ENCODE data around the gene ANTXR2.
"Not testable (repeated sequence)": the region's sequence is repeated elsewhere in the genome, so short reads cannot be mapped to it uniquely, and the experiment has no call there.

Gene ANTXR2

GRCh38 chr4:80005863-80006262, 67.2 kb downstream of the ANTXR2 start:
- no peaks in the 10 kb centered on the region for H3K27me3 Mint-ChIP-seq
- peak; percentile 93 for ATAC-seq
- H3K27ac Mint-ChIP-seq = peak overlapping the region; percentile 95 to 96
- H3K4me3 Mint-ChIP-seq = peak overlapping the region; percentile 47 to 62
- H3K9me3 Mint-ChIP-seq = peaks cover 7 to 8% of the 10 kb centered on the region in 2 donors
- DNase-seq = peak; percentile 29 to 43
- H3K4me1 Mint-ChIP-seq = peaks cover 61% of the 10 kb centered on the region

GRCh38 chr4:80004319-80004718, 68.7 kb downstream of the ANTXR2 start:
- DNase-seq (no peak), ATAC-seq (no peak)
- H3K4me3 Mint-ChIP-seq = no peak overlapping the region
- no peak overlapping the region for H3K27ac Mint-ChIP-seq
- H3K27me3 Mint-ChIP-seq = no peaks in the 10 kb centered on the region
- H3K9me3 Mint-ChIP-seq = peaks cover 7 to 8% of the 10 kb centered on the region in 2 donors
- H3K4me1 Mint-ChIP-seq = peaks cover 48% of the 10 kb centered on the region

GRCh38 chr4:80002559-80002958, 70.5 kb downstream of the ANTXR2 start:
- ATAC-seq, H3K27ac Mint-ChIP-seq, DNase-seq, H3K27me3 Mint-ChIP-seq, H3K4me3 Mint-ChIP-seq, H3K9me3 Mint-ChIP-seq: not testable (repeated sequence)
- H3K4me1 Mint-ChIP-seq = peaks cover 32% of the 10 kb centered on the region

GRCh38 chr4:79999048-79999447, 74.0 kb downstream of the ANTXR2 start:
- not testable (repeated sequence) for DNase-seq, H3K9me3 Mint-ChIP-seq, H3K4me3 Mint-ChIP-seq, H3K27me3 Mint-ChIP-seq, H3K4me1 Mint-ChIP-seq, ATAC-seq
- peak overlapping the region in 1 of 2 donors; percentile 72 for H3K27ac Mint-ChIP-seq

- no peaks in the 10 kb centered on the region for H3K9me3 Mint-ChIP-seq
- ATAC-seq (no peak), DNase-seq (no peak)
- no peak overlapping the region for H3K4me3 Mint-ChIP-seq
- no peaks in the 10 kb centered on the region for H3K27me3 Mint-ChIP-seq
- H3K4me1 Mint-ChIP-seq = peaks cover 8% of the 10 kb centered on the region
- H3K27ac Mint-ChIP-seq = no peak overlapping the region
Measured at GRCh38 chr4:79998201-79998600, 74.8 kb downstream of the ANTXR2 start.

GRCh38 chr4:79996851-79997250, 76.2 kb downstream of the ANTXR2 start:
- Mint-ChIP-seq H3K4me3 (no peak overlapping the region), H3K4me1 (peaks cover 8% of the 10 kb centered on the region), H3K27me3 (no peaks in the 10 kb centered on the region), H3K9me3 (no peaks in the 10 kb centered on the region), H3K27ac (no peak overlapping the region)
- DNase-seq (no peak), ATAC-seq (no peak)

- Mint-ChIP-seq H3K4me3 (no peak overlapping the region), H3K27ac (no peak overlapping the region), H3K4me1 (peaks cover 20% of the 10 kb centered on the region), H3K9me3 (no peaks in the 10 kb centered on the region), H3K27me3 (no peaks in the 10 kb centered on the region)
- ATAC-seq (no peak), DNase-seq (no peak)
Measured at GRCh38 chr4:79993476-79993875, 79.6 kb downstream of the ANTXR2 start.

GRCh38 chr4:79991601-79992000, 81.4 kb downstream of the ANTXR2 start:
- ATAC-seq (no peak), DNase-seq (no peak)
- Mint-ChIP-seq H3K4me3 (no peak overlapping the region), H3K4me1 (peaks cover 22% of the 10 kb centered on the region), H3K27me3 (no peaks in the 10 kb centered on the region), H3K27ac (no peak overlapping the region), H3K9me3 (peaks cover 0 to 4% of the 10 kb centered on the region in 2 donors)

- H3K4me3 Mint-ChIP-seq, H3K27me3 Mint-ChIP-seq, H3K27ac Mint-ChIP-seq, H3K9me3 Mint-ChIP-seq, DNase-seq, ATAC-seq: not testable (repeated sequence)
- H3K4me1 Mint-ChIP-seq = peaks cover 22% of the 10 kb centered on the region
Measured at GRCh38 chr4:79991100-79991499, 81.9 kb downstream of the ANTXR2 start.

GRCh38 chr4:79987401-79987800, 85.6 kb downstream of the ANTXR2 start:
- ATAC-seq = no peak
- no peak overlapping the region for H3K4me3 Mint-ChIP-seq
- DNase-seq = no peak
- H3K27me3 Mint-ChIP-seq = no peaks in the 10 kb centered on the region
- H3K9me3 Mint-ChIP-seq = peaks cover 0 to 4% of the 10 kb centered on the region in 2 donors
- H3K4me1 Mint-ChIP-seq = peaks cover 14% of the 10 kb centered on the region
- no peak overlapping the region for H3K27ac Mint-ChIP-seq

GRCh38 chr4:79983431-79983830, 89.6 kb downstream of the ANTXR2 start:
- DNase-seq = no peak
- H3K4me1 Mint-ChIP-seq = peaks cover 2% of the 10 kb centered on the region
- no peaks in the 10 kb centered on the region for H3K27me3 Mint-ChIP-seq

GRCh38 chr4:79982601-79983322, 90.3 kb downstream of the ANTXR2 start:
- H3K9me3 Mint-ChIP-seq = peaks cover 0 to 4% of the 10 kb centered on the region in 2 donors
- H3K27ac Mint-ChIP-seq = no peak overlapping the region
- no peaks in the 10 kb centered on the region for H3K27me3 Mint-ChIP-seq
- no peak for ATAC-seq
- H3K4me3 Mint-ChIP-seq = no peak overlapping the region
- DNase-seq = no peak
- H3K4me1 Mint-ChIP-seq = no peaks in the 10 kb centered on the region

More at GRCh38 chr4:79983431-79983830, 89.6 kb downstream of the ANTXR2 start:
- H3K4me3 Mint-ChIP-seq = no peak overlapping the region
- no peak overlapping the region for H3K27ac Mint-ChIP-seq
- H3K9me3 Mint-ChIP-seq = peaks cover 0 to 4% of the 10 kb centered on the region in 2 donors
- no peak for ATAC-seq

- Mint-ChIP-seq H3K4me1 (no peaks in the 10 kb centered on the region), H3K4me3 (no peak overlapping the region), H3K27me3 (no peaks in the 10 kb centered on the region), H3K27ac (no peak overlapping the region), H3K9me3 (no peaks in the 10 kb centered on the region)
- ATAC-seq (no peak), DNase-seq (no peak)
Measured at GRCh38 chr4:79980448-79980847, 92.6 kb downstream of the ANTXR2 start.

GRCh38 chr4:79979785-79980437, 93.1 kb downstream of the ANTXR2 start:
- Mint-ChIP-seq H3K27ac (no peak overlapping the region), H3K27me3 (no peaks in the 10 kb centered on the region), H3K9me3 (no peaks in the 10 kb centered on the region), H3K4me3 (no peak overlapping the region), H3K4me1 (no peaks in the 10 kb centered on the region)
- DNase-seq (no peak), ATAC-seq (peak; percentile 62)

- Mint-ChIP-seq H3K27ac (no peak overlapping the region), H3K27me3 (no peaks in the 10 kb centered on the region), H3K4me1 (no peaks in the 10 kb centered on the region), H3K9me3 (no peaks in the 10 kb centered on the region), H3K4me3 (no peak overlapping the region)
- ATAC-seq = no peak
- DNase-seq = no peak
Measured at GRCh38 chr4:79977131-79977840, 95.7 kb downstream of the ANTXR2 start.
